Skin epidermis (tissue), 12 donors: ENCODE results near the gene CLDN5.
"Not testable (repeated sequence)": the region's sequence is repeated elsewhere in the genome, so short reads cannot be mapped to it uniquely, and the experiment has no call there.

ENCODE experiments used
- H3K27ac ChIP-seq, 21 experiments: fragments of 200-600 bp; sonication (generic) in 11 of 21; one replicate each; pipeline ENCODE4 v1.5.0; 2020; ENCODE audit warnings: mild to moderate bottlenecking in 3 of 21, inconsistent platforms in 2 of 21, moderate library complexity in 2 of 21
- H3K4me3 ChIP-seq, 7 experiments: fragments of 200-600 bp; sonication (generic) in 2 of 7; one replicate each; pipeline ENCODE4 v1.5.0; 2020; ENCODE audit warnings: inconsistent platforms in 2 of 7, mild to moderate bottlenecking in 2 of 7, moderate library complexity in 1 of 7

CLDN5 gene

DNA sequence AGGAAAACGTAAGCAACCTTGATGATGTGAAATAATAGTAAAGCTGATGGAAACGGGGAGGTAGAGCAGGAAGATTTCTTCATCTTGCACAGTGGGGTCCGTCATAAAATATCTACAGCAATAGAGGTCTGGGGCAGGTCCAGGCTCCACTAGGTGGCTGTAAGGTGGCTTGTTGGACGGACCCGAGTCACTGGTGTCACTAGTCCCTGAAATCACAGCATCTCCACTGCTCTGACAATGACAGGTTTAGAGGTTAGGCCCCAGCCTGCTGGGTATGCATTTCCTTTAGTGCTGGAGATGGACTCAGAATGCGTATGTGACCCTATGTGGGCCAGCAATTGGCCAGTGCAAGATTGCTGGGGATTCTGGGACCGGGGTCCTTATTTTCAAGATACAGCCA lies 25.2 kb upstream of the CLDN5 start:
- Histone ChIP-seq H3K4me3 (no peak overlapping the region), H3K27ac (no peak overlapping the region)

DNA sequence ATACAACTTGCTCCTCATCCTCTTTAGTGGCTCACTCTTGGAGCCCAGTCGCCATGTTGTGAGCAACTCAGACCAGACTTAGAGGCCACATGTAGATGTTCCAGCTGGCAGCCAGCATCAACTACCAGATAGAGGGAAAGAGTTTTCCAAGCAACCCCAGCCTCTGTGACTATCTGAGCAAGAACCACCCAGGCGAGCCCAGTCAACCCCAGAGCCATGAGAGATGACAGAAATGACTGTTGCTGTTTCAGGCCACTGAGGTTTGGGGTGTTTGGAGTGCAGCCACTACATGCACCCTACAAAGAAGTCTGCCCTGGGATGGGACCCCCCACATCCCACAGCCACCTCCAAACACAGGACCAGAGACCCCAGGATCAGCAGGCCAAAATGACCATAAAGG lies 24.8 kb upstream of the CLDN5 start:
- H3K27ac ChIP-seq: no peak overlapping the region
- H3K4me3 ChIP-seq: no peak overlapping the region

DNA sequence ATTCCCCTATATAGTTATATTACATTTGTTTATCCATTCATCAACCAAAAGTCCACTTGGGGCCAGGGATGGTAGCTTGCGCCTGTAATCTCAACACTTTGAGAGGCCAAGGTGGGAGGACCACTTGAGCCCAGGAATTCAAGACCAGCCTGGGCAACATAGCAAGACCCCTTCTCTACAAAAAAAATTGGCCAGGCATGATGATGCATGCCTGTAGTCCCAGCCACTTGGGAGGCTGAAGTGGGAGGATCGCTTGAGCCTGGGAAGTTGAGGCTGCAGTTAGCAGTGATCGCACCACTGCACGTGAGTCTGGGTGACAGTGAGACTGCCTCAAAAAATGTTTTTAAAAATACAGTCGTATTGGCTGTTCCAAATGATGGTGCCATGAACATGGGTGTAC lies 24.2 kb upstream of the CLDN5 start:
- H3K27ac ChIP-seq, H3K4me3 ChIP-seq: not testable (repeated sequence)

- no peak overlapping the region for H3K27ac ChIP-seq
- H3K4me3 ChIP-seq: no peak overlapping the region
Observed at GRCh38 chr22:19547620-19548019, 23.4 kb upstream of the CLDN5 start.

DNA sequence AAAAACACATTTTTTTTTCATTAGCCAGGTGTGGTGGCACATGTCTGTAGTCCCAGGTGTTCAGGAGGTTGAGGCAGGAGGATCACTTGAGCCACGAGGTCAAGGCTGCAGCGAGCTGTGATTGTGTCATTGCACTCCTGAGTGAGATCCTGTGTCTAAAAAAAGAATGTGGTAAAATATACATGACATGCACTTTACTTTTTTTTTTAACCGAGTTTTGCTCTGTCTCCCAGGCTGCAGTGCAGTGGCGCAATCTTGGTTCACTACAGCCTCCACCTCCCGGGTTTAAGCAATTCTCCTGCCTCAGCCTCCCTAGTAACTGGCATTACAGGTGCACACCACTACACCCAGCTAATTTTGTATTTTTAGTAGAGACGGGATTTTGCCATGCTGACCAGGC lies 22.5 kb upstream of the CLDN5 start:
- no peak overlapping the region for H3K4me3 ChIP-seq

DNA sequence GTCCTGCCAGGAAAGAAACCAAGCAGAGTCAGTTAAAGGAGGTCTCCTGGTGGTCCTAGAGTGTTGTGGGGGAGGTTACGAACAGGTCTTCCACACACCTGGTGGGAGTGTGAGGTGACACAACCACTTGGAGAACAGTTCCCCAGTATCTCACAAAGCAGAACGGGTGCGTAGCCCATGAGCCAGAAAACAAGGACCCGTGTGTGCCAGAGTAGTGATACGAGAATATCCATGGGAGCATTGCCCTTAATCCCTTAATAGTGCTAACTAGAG lies 21.7 kb upstream of the CLDN5 start:
- Histone ChIP-seq H3K27ac (no peak overlapping the region), H3K4me3 (no peak overlapping the region)

More for the DNA sequence above, 22.5 kb upstream of the CLDN5 start:
- no peak overlapping the region for H3K27ac ChIP-seq

- Histone ChIP-seq H3K27ac (no peak overlapping the region), H3K4me3 (no peak overlapping the region)
Observed at GRCh38 chr22:19543970-19544708, 19.9 kb upstream of the CLDN5 start.

DNA sequence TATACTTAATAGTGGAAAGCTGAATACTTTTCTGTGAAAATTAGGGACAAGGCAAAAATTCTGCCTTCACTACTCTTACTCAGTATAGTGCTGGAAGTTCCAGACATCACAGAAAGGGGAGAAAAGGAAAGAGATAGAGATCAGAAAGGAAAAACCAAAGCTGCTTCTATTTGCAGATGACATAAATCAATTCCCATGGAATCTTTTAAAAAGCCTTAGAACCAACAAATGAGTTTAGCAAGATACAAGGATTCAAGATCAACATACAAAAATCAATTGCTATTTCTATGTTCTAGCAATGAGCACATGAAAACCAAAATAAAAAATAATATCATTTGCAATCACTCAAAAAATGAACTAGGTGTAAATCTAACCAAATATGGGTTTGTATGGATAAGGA lies 16.2 kb upstream of the CLDN5 start:
- no peak overlapping the region for H3K4me3 ChIP-seq

GRCh38 chr22:19537941-19538488 lies 13.8 kb upstream of the CLDN5 start:
- H3K4me3 ChIP-seq: no peak overlapping the region

More for the DNA sequence above, 16.2 kb upstream of the CLDN5 start:
- H3K27ac ChIP-seq: no peak overlapping the region

GRCh38 chr22:19536564-19536963 lies 12.4 kb upstream of the CLDN5 start:
- Histone ChIP-seq H3K27ac (no peak overlapping the region), H3K4me3 (no peak overlapping the region)

More at GRCh38 chr22:19537941-19538488, 13.8 kb upstream of the CLDN5 start:
- H3K27ac ChIP-seq: no peak overlapping the region

DNA sequence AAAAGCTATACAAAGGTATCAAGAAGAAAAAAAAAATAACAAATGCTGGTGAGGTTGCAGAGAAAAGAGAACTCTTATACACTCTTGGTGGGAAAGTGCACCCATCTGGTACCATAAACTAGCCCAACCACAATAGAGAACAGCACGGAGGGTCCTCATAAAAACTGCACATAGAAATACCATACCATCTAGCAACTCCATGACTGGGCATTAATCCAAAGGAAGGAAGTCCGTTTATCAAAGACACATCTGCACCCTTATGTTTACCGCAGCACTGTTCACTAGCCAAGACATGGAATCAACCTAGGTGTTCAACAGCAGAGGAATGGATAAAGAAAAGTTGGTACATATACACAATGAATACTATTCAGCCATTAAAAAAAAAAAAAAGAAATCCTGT lies 10.8 kb upstream of the CLDN5 start:
- Histone ChIP-seq H3K27ac (no peak overlapping the region), H3K4me3 (no peak overlapping the region)

- H3K4me3 ChIP-seq: no peak overlapping the region
- H3K27ac ChIP-seq: no peak overlapping the region
Observed at GRCh38 chr22:19533857-19534256, 9.6 kb upstream of the CLDN5 start.

DNA sequence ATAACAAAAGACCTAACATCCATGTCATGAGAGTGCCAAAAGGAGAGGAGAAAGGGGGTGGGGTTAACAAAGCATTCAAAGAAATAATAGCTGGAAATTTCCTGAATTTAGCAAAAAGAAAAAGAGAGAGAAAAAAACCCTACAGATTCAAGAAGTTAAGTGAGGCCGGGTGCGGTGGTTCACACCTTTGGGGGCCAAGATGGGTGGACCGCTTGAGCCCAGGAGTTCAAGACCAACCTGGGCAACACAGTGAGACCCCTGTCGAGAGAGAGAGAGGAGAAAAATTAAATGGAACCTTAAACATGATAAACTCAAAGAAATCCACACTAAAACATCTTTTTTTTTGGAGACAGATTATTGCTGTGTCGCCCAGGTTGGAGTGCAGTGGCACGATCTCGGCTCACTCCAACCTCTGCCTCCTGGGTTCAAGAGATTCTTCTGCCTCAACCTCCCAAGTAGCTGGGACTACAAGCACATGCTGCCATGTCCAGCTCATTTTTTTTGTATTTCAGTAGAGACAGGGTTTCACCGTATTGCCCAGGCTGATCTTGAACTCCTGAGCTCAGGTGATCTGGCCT lies 8.9 kb upstream of the CLDN5 start:
- Histone ChIP-seq H3K4me3 (no peak overlapping the region), H3K27ac (no peak overlapping the region)

DNA sequence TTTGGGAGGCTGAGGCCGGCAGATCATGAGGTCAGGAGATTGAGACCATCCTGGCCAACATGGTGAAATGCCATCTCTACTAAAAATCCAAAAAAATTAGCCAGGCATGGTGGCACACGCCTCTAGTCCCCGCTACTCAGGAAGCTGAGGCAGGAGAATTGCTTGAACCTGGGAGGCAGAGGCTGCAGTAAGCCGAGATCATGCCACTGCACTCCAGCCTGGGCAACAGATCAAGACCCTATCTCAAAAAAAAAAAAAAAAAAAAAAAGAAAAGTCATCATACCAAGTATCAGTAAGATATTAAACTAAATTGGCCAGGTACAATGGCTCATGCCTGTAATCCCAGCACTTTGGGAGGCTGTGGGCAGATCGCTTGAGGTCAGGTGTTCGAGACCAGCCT lies 7.1 kb upstream of the CLDN5 start:
- not testable (repeated sequence) for H3K4me3 ChIP-seq, H3K27ac ChIP-seq

DNA sequence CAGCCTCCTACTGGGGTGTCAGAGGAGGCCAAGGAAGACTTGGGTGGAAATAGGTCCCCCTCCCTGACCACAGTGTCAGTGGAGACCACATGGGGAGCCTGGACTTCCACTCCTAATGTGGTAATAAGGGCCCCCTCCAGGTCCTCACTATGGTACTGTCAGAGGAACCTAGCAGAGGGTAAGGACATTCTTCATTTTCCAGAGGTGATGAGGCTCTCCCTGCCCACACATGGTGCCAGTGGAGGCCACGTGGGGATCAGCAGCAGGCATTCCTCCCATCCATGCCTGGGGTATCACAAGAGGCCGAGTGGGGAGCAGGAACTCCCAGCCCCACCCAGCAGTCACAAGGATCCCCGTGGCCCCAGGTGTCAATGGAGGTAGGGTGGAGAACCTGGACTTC lies 6.5 kb upstream of the CLDN5 start:
- Histone ChIP-seq H3K4me3 (no peak overlapping the region), H3K27ac (no peak overlapping the region)

GRCh38 chr22:19529811-19530210 lies 5.6 kb upstream of the CLDN5 start:
- H3K27ac ChIP-seq: no peak overlapping the region
- no peak overlapping the region for H3K4me3 ChIP-seq

GRCh38 chr22:19527861-19528417 lies 3.7 kb upstream of the CLDN5 start:
- Histone ChIP-seq H3K27ac (no peak overlapping the region), H3K4me3 (no peak overlapping the region)

GRCh38 chr22:19527321-19527721 lies 3.1 kb upstream of the CLDN5 start:
- no peak overlapping the region for H3K4me3 ChIP-seq
- H3K27ac ChIP-seq: no peak overlapping the region

DNA sequence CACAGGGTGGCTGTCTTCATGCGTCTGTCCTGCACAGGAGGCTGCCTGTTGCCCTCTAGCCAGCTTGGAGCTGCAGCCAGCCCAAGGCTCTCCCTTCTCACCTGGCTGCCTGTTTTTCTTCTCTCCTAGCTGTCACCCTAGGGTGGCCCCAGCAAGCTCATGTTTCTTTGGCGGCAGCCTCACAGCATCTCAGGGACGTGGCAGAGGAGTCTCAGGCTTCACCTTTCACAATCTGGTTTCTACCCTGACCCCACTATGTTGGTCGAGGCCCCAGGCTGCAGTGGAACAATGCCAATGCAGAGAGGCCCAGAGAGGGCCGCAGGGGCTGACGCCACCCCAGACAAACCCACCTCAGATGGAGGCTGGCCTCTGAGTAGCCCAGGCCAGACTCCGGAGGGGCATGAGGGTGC lies 2.5 kb upstream of the CLDN5 start:
- H3K27ac ChIP-seq: no peak overlapping the region
- no peak overlapping the region for H3K4me3 ChIP-seq

DNA sequence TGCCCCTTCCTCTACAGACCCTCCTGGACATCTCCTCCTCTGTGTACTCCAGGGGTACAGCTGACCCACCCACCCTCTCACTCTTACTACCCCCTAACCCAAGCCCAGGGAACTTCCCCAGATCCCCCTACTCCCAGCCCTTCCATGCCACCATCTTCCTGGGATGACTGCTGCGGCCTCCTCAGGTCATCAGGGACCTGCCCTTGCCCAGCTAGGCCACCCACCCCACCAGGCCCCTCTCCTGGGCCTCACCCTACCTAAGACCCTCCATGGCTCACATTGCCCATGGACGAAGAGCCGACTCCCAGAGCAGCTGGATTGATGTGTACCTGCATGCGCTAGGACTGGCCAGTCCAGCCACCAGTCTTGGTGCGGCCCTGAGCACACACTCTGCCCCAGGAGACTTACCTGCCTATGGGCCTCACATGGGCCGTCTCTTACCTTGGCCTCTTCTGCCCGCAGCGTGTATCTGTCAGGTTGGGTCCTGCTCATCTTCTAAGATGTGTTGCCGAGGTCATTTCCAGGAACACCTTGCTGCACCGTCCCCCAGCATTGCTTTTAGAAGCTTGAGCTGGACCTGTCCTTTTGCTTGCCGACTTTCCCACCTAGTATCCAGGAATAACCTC lies 2.0 kb upstream of the CLDN5 start:
- Histone ChIP-seq H3K27ac (peak overlapping the region in 2 of 21 experiments; percentile 64 to 86), H3K4me3 (no peak overlapping the region)

DNA sequence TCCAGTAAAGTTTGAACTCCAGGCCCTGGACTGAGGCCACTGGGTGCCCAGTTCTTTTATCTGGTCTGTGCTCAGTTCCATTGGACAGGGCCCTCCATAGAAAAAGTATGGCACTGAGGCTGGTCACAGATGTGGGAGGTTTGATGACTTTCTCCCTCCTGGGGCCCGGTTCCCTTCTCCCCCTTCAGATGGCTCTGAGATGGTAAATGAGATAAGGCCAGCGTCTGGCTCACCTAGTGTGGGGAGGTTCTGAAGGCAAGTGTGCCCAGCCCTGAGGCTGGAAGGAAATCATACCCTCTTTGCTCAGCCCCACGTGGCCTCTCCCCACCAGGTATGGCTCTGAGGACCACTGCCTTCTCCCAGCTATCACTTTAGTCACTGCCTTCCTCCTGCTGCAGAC lies 1.5 kb upstream of the CLDN5 start:
- Histone ChIP-seq H3K4me3 (no peak overlapping the region), H3K27ac (peak overlapping the region in 3 of 21 experiments; percentile 18 to 86 (median 64))
